Breast epithelium (tissue), 4 donors: ENCODE results near the gene AGO3. TPM values are rescaled to one million over a fixed set of nuclear protein-coding genes. Genes with fewer than 3 reads are reported as not detected.

Experiments
- DNase-seq, 2 donors: peaks; one replicate each; pipeline ENCODE4 v3.0.0-alpha.2; 2019; ENCODE audit warnings: low spot score in 2 of 2
- H3K27ac ChIP-seq, 2 donors: fragments of 200-600 bp; sonication (generic) in 1 of 2; one replicate each; pipeline ENCODE4 v1.5.1; 2016 to 2019; ENCODE audit warnings: mild to moderate bottlenecking in 1 of 2
- H3K27me3 ChIP-seq, 2 donors: fragments of 200-600 bp; sonication (generic) in 1 of 2; one replicate each; pipeline versions ENCODE4 v1.5.1 to v1.6.0; 2017 to 2019; ENCODE audit warnings: control low read depth in 1 of 2, mild to moderate bottlenecking in 1 of 2
- H3K36me3 ChIP-seq: fragments of 200-600 bp; one replicate; pipeline ENCODE4 v1.5.1; 2019
- H3K4me1 ChIP-seq, 2 donors: fragments of 200-600 bp; sonication (generic); one replicate each; pipeline ENCODE4 v1.5.1; 2016 to 2019; ENCODE audit warnings: control low read depth in 1 of 2
- H3K4me3 ChIP-seq, 3 donors: fragments of 200-600 bp; sonication (generic); 1 replicate in 2 of 3; 2 replicates in 1 of 3; pipeline ENCODE4 v1.5.1; 2016 to 2019; ENCODE audit warnings: mild to moderate bottlenecking in 3 of 3, moderate library complexity in 2 of 3
- H3K9me3 ChIP-seq, 2 donors: fragments of 200-600 bp; sonication (generic) in 1 of 2; one replicate each; pipeline ENCODE4 v1.5.1; 2016 to 2019; ENCODE audit warnings: control low read depth in 1 of 2
- CTCF ChIP-seq, 3 donors: fragments of 450-650 bp; IDR thresholded peaks; one replicate each; pipeline ENCODE4 v1.5.1; 2016 to 2017; ENCODE audit warnings: antibody characterized with exemption in 3 of 3, mild to moderate bottlenecking in 3 of 3, moderate library complexity in 3 of 3
- POLR2A ChIP-seq: fragments of 450-650 bp; IDR thresholded peaks from one replicate; pipeline ENCODE4 v1.6.1; 2016; ENCODE audit warnings: antibody characterized with exemption, mild to moderate bottlenecking, moderate library complexity
- POLR2AphosphoS5 ChIP-seq, 3 donors: sonication (generic); formaldehyde crosslinking; IDR thresholded peaks; one replicate each; pipeline ENCODE4 v1.6.1; 2017; ENCODE audit warnings: antibody characterized with exemption in 3 of 3
- intact Hi-C: fragments of 100-400 bp; cut with DNase I; formaldehyde crosslinking; loops from one replicate; pipeline ENCODE4 v1.15.1; 2023; ENCODE audit warnings: low total_unique reads
- total RNA-seq, 3 donors: library from RNA; depleted of rRNA; stranded (reverse); fragments of >200 nt; gene quantifications; one replicate each; pipeline ENCODE4 v1.1.0, GENCODE V29; 2016

AGO3 gene
- total RNA-seq, 3 donors from 2014 or later = 28.2 TPM

- H3K9me3 ChIP-seq = no peaks in the 10 kb centered on the region
- TF ChIP-seq CTCF (IDR thresholded peaks at IDR 0.05) = no peak
- TF ChIP-seq POLR2A = no peak
- TF ChIP-seq POLR2AphosphoS5 (IDR thresholded peaks at IDR 0.05) = no peak
- no peak for DNase-seq
- H3K27me3 ChIP-seq = no peaks in the 10 kb centered on the region
- intact Hi-C loops = loop anchor here (1.0 kb wide), 1 partner anchor 14 kb away; no protein-coding TSS in a partner anchor
- H3K36me3 ChIP-seq = no peaks in the 10 kb centered on the region
- H3K27ac ChIP-seq = no peak overlapping the region
- H3K4me3 ChIP-seq = no peak overlapping the region
- H3K4me1 ChIP-seq = peaks cover 8 to 24% of the 10 kb centered on the region in 2 donors
Observed at GRCh38 chr1:36112823-36113222, 181.9 kb downstream of the AGO3 start.

GRCh38 chr1:36114371-36114770 is 183.5 kb downstream of the AGO3 start:
- no peaks in the 10 kb centered on the region for H3K27me3 ChIP-seq
- intact Hi-C loops = no loop called here
- no peaks in the 10 kb centered on the region for H3K36me3 ChIP-seq
- peaks cover 4 to 21% of the 10 kb centered on the region in 2 donors for H3K4me1 ChIP-seq
- peak overlapping the region; percentile 67 to 86 for H3K27ac ChIP-seq
- no peak for TF ChIP-seq POLR2A
- no peak for TF ChIP-seq POLR2AphosphoS5 (IDR thresholded peaks at IDR 0.05)
- no peak for TF ChIP-seq CTCF (IDR thresholded peaks at IDR 0.05)
- H3K4me3 ChIP-seq = no peak overlapping the region
- DNase-seq = no peak
- H3K9me3 ChIP-seq = no peaks in the 10 kb centered on the region

GRCh38 chr1:36115200-36115669 is 184.3 kb downstream of the AGO3 start:
- no peak for TF ChIP-seq POLR2A
- no peak for TF ChIP-seq CTCF (IDR thresholded peaks at IDR 0.05)
- TF ChIP-seq POLR2AphosphoS5 (IDR thresholded peaks at IDR 0.05) = no peak
- Histone ChIP-seq H3K9me3 (no peaks in the 10 kb centered on the region), H3K4me1 (peaks cover 4 to 21% of the 10 kb centered on the region in 2 donors), H3K36me3 (no peaks in the 10 kb centered on the region), H3K27ac (peak overlapping the region; percentile 67 to 86), H3K27me3 (no peaks in the 10 kb centered on the region), H3K4me3 (peak overlapping the region in 1 of 3 donors; percentile 44)
- peak in 1 of 2 donors; percentile 76 for DNase-seq
- intact Hi-C loops = no loop called here

GRCh38 chr1:36115931-36116330 is 185.0 kb downstream of the AGO3 start:
- intact Hi-C loops = no loop called here

More at GRCh38 chr1:36115931-36116330, 185.0 kb downstream of the AGO3 start:
- H3K36me3 ChIP-seq = no peaks in the 10 kb centered on the region
- H3K27ac ChIP-seq = peak overlapping the region; percentile 67 to 86
- H3K4me3 ChIP-seq = peak overlapping the region in 1 of 3 donors; percentile 44
- H3K4me1 ChIP-seq = peaks cover 4 to 21% of the 10 kb centered on the region in 2 donors
- no peaks in the 10 kb centered on the region for H3K9me3 ChIP-seq
- H3K27me3 ChIP-seq = no peaks in the 10 kb centered on the region
- DNase-seq = no peak
- no peak for TF ChIP-seq POLR2AphosphoS5 (IDR thresholded peaks at IDR 0.05)
- no peak for TF ChIP-seq CTCF (IDR thresholded peaks at IDR 0.05)
- no peak for TF ChIP-seq POLR2A
